Suprapubic skin (tissue), 4 donors: Measurements from ENCODE around the gene PKNOX1. TPM values are rescaled to one million over a fixed set of nuclear protein-coding genes. Genes with fewer than 3 reads are reported as not detected.
"Not testable (repeated sequence)": the region's sequence is repeated elsewhere in the genome, so short reads cannot be mapped to it uniquely, and the experiment has no call there.

Experiments used
- DNase-seq, 2 donors: peaks; one replicate each; pipeline ENCODE4 v3.0.0-alpha.2; 2019; ENCODE audit warnings: low spot score in 2 of 2
- H3K27ac ChIP-seq: fragments of 200-600 bp; sonication (generic); one replicate; pipeline ENCODE4 v1.5.1; 2019
- H3K27me3 ChIP-seq: fragments of 200-600 bp; sonication (generic); one replicate; pipeline ENCODE4 v1.5.1; 2019
- H3K36me3 ChIP-seq: fragments of 200-600 bp; sonication (generic); one replicate; pipeline ENCODE4 v1.5.1; 2019
- H3K4me1 ChIP-seq: fragments of 200-600 bp; sonication (generic); one replicate; pipeline ENCODE4 v1.5.1; 2019
- H3K4me3 ChIP-seq: fragments of 200-600 bp; sonication (generic); one replicate; pipeline ENCODE4 v1.5.1; 2019; ENCODE audit warnings: mild to moderate bottlenecking
- H3K9me3 ChIP-seq: fragments of 200-600 bp; sonication (generic); one replicate; pipeline ENCODE4 v1.5.1; 2019
- EP300 ChIP-seq: sonication (generic); formaldehyde crosslinking; IDR thresholded peaks from one replicate; pipeline ENCODE4 v1.6.1; 2017; ENCODE audit warnings: antibody characterized with exemption
- POLR2A ChIP-seq, 2 donors: fragments of 450-650 bp; IDR thresholded peaks; one replicate each; pipeline ENCODE4 v1.6.1; 2017; ENCODE audit warnings: antibody characterized with exemption in 2 of 2, mild to moderate bottlenecking in 2 of 2, moderate library complexity in 2 of 2
- POLR2AphosphoS5 ChIP-seq, 3 donors: sonication (generic); formaldehyde crosslinking; IDR thresholded peaks; one replicate each; pipeline ENCODE4 v1.6.1; 2017; ENCODE audit warnings: antibody characterized with exemption in 3 of 3
- WGBS: methylation state at CpG from one replicate; pipeline ENCODE4 v1.1.5; 2018; 5-methylcytosine and 5-hydroxymethylcytosine counted together
- total RNA-seq, 4 donors: library from RNA; depleted of rRNA; stranded (reverse); fragments of >200 nt; gene quantifications; one replicate each; pipeline ENCODE4 v1.1.0, GENCODE V29; 2016
- TF ChIP-seq, protein P1 (sequence below), 2 donors: fragments of 200-600 bp in 1 of 2; fragments of 450-650 bp in 1 of 2; sonication (generic) in 1 of 2; IDR thresholded peaks; one replicate each; pipeline ENCODE4 v1.5.1; 2016 to 2019; ENCODE audit warnings: antibody characterized with exemption in 2 of 2, mild to moderate bottlenecking in 1 of 2, moderate library complexity in 1 of 2

Gene PKNOX1
- total RNA-seq, 4 donors from 2014 or later = 8.8 to 17.6 (median 11.6) TPM

DNA sequence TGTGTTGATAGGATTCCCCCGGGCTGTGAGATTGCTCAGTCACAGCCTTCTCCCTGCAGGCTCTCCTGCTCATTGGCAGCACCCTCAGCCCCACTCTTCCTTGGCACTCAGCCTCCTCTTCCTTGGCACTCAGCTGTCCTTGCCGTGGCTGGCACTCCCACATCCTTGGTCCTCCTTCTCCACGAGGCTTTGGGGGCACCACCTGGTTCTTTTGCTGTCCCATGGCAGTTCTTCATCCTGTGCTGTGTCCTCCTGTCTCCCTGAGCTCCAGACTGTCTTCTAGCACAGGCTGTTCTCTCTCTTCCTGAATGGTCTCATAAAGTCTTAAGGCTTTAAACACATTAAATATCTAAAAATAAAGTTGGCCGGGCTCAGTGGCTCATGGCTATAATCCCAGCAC is 27.0 kb downstream of the PKNOX1 start:
- no peak overlapping the region for H3K4me3 ChIP-seq
- WGBS = 21% methylated on average over 4 of the region's 4 CpGs
- TF ChIP-seq, protein P1, sequence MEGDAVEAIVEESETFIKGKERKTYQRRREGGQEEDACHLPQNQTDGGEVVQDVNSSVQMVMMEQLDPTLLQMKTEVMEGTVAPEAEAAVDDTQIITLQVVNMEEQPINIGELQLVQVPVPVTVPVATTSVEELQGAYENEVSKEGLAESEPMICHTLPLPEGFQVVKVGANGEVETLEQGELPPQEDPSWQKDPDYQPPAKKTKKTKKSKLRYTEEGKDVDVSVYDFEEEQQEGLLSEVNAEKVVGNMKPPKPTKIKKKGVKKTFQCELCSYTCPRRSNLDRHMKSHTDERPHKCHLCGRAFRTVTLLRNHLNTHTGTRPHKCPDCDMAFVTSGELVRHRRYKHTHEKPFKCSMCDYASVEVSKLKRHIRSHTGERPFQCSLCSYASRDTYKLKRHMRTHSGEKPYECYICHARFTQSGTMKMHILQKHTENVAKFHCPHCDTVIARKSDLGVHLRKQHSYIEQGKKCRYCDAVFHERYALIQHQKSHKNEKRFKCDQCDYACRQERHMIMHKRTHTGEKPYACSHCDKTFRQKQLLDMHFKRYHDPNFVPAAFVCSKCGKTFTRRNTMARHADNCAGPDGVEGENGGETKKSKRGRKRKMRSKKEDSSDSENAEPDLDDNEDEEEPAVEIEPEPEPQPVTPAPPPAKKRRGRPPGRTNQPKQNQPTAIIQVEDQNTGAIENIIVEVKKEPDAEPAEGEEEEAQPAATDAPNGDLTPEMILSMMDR (IDR thresholded peaks at IDR 0.05) = no peak
- TF ChIP-seq EP300 (no peak), POLR2AphosphoS5 (IDR thresholded peaks at IDR 0.05) (no peak), POLR2A (IDR thresholded peaks at IDR 0.05) (no peak)
- no peak for DNase-seq
- no peaks in the 10 kb centered on the region for H3K9me3 ChIP-seq
- no peaks in the 10 kb centered on the region for H3K27me3 ChIP-seq
- peaks cover 17% of the 10 kb centered on the region for H3K4me1 ChIP-seq
- H3K36me3 ChIP-seq = peaks cover 5% of the 10 kb centered on the region
- no peak overlapping the region for H3K27ac ChIP-seq

DNA sequence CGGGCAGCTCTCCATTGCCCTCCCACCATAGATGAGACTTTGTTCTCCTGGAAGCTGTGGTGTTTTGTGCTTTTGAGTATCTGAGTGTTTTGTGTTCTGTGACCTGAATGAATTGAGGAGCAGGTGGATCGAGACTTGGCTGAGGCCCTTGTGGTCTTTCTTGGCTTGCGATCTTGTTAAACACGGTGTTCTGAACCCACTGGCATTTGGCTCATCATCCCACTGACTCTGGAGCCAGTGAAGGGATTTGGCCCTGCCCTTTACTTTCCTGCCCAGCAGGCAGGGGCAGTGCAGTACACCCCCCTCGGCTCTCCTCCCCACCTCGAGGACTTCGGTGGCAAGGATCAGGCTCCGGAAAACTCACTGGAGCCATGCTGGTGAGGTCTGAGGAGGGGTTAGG is 30.6 kb downstream of the PKNOX1 start:
- Histone ChIP-seq H3K9me3 (no peaks in the 10 kb centered on the region), H3K36me3 (peaks cover 32% of the 10 kb centered on the region), H3K4me3 (no peak overlapping the region), H3K27ac (no peak overlapping the region), H3K4me1 (peaks cover 6% of the 10 kb centered on the region), H3K27me3 (no peaks in the 10 kb centered on the region)
- TF ChIP-seq POLR2A (IDR thresholded peaks at IDR 0.05) = no peak
- TF ChIP-seq POLR2AphosphoS5 (IDR thresholded peaks at IDR 0.05) = no peak
- no peak for TF ChIP-seq EP300
- TF ChIP-seq, protein P1 (IDR thresholded peaks at IDR 0.05) = no peak
- no peak for DNase-seq
- WGBS = 92% methylated on average over 6 of the region's 8 CpGs

DNA sequence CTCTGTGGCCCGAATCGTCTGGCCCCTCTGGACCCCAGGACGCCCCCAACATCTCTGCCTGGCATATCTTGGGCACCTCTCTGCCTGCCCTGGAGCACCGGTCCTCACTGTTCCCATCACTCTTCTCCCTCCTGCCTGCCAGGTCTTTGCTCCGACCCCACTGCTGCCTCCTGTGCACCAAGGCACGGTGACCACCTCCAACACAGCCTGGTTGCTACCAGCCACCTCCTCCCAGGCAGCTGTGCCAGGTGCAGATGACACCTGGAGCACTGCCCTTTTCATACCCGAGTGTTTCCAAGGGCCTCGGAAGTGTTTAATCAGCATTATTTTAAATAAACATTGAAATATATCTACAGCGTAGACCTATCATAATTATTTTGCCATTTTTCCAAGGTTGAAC is 31.3 kb downstream of the PKNOX1 start:
- Histone ChIP-seq H3K4me1 (peaks cover 6% of the 10 kb centered on the region), H3K36me3 (peaks cover 32% of the 10 kb centered on the region), H3K4me3 (no peak overlapping the region), H3K27me3 (no peaks in the 10 kb centered on the region), H3K9me3 (no peaks in the 10 kb centered on the region), H3K27ac (no peak overlapping the region)
- no peak for DNase-seq
- WGBS = 80% methylated on average over 9 of the region's 9 CpGs
- TF ChIP-seq, protein P1 (IDR thresholded peaks at IDR 0.05) = no peak
- TF ChIP-seq EP300 (no peak), POLR2AphosphoS5 (IDR thresholded peaks at IDR 0.05) (no peak), POLR2A (IDR thresholded peaks at IDR 0.05) (no peak)

DNA sequence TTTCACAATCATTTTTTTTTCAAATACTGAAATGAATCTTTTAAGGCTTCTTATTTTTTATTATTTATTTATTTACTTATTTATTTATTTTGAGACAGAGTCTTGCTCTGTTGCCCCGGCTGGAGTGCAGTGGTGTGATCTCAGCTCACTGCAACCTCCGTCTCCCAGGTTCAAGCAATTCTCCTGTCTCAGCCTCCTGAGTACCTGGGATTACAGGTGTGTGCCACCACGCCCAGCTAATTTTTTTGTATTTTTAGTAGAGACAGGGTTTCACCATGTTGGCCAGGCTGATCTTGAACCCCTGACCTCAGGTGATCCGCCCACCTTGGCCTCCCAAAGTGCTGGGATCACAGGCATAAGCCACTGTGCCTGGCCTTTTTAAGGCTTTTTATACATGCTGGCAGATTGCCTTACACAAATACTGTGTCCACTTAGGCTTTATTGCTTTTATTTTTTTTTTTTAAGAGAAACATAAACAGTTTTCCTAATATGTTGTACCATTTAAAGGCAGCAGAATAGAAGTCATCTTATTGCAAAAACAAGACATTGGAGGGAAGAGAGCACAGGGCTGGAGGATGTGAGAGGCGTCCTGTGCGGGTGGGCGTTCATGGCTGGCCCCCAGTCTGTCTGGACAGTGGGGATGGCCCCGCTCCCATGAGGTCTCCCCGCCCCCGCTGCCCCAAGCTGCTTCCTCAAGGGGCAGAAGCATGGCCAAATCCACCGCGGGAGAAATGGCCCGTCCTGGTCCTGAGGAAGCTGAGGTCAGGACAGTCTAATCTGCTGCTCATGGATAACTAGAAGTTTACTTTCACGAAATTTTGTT is 31.9 kb downstream of the PKNOX1 start:
- H3K9me3 ChIP-seq, H3K27me3 ChIP-seq, H3K27ac ChIP-seq, H3K4me3 ChIP-seq, H3K4me1 ChIP-seq, DNase-seq: not testable (repeated sequence)
- H3K36me3 ChIP-seq = peaks cover 38% of the 10 kb centered on the region
- WGBS = 74% methylated on average over 14 of the region's 14 CpGs

DNA sequence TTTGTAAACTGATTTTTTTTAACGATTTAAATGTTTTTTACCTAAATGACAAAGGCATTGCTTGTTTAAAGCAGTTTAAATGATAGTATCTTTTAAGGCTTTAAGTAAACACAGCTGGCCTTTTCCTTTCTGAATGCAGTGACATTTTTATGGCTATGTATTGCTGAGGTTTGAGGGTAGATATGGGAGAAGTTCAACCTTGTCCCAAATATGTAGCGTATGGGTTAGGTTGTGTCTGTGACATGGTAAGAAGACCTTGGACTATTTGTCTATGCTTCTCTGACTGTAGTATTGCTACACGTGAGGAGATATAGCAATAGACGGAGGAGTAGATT is 32.5 kb downstream of the PKNOX1 start:
- no peak for TF ChIP-seq EP300
- TF ChIP-seq POLR2A (IDR thresholded peaks at IDR 0.05) = no peak
- TF ChIP-seq, protein P1 (IDR thresholded peaks at IDR 0.05) = no peak
- TF ChIP-seq POLR2AphosphoS5 (IDR thresholded peaks at IDR 0.05) = no peak
- DNase-seq = no peak
- Histone ChIP-seq H3K27me3 (no peaks in the 10 kb centered on the region), H3K4me1 (no peaks in the 10 kb centered on the region), H3K36me3 (peaks cover 44% of the 10 kb centered on the region), H3K4me3 (no peak overlapping the region), H3K9me3 (no peaks in the 10 kb centered on the region), H3K27ac (no peak overlapping the region)
- 70% methylated on average over 4 of the region's 4 CpGs for WGBS
